Neuronal stem cell (in vitro differentiated cells): ENCODE measurements around the gene PPP1R1B.

Experiments used
- DNase-seq: peaks from one replicate; pipeline ENCODE4 v3.0.0-alpha.2; 2013; ENCODE audit warnings: low spot score
- H2AFZ ChIP-seq: one replicate; pipeline ENCODE4 v1.6.1; 2013; ENCODE audit warnings: mild to moderate bottlenecking, low read length, inconsistent platforms
- H2AK5ac ChIP-seq: 2 replicates; pipeline ENCODE4 v1.6.1; 2013; ENCODE audit warnings: low read depth, mild to moderate bottlenecking, inconsistent platforms, low read length, moderate library complexity, mixed read lengths
- H2BK120ac ChIP-seq: 2 replicates; pipeline ENCODE4 v1.6.1; 2013; ENCODE audit warnings: low read depth, mild to moderate bottlenecking, inconsistent platforms, low read length, moderate library complexity, mixed read lengths
- H2BK12ac ChIP-seq: one replicate; pipeline ENCODE4 v1.6.1; 2013; ENCODE audit warnings: low read length, inconsistent platforms
- H2BK15ac ChIP-seq: 2 replicates; pipeline ENCODE4 v1.6.1; 2013; ENCODE audit warnings: mild to moderate bottlenecking, low read length, inconsistent platforms, mixed read lengths
- H2BK5ac ChIP-seq: one replicate; pipeline ENCODE4 v1.6.1; 2013; ENCODE audit warnings: inconsistent platforms, mild to moderate bottlenecking, low read length, moderate library complexity
- H3K14ac ChIP-seq: one replicate; pipeline ENCODE4 v1.6.1; 2013; ENCODE audit warnings: low read length, inconsistent platforms
- H3K18ac ChIP-seq: 2 replicates; pipeline ENCODE4 v1.6.1; 2013; ENCODE audit warnings: low read length, inconsistent platforms
- H3K23ac ChIP-seq: 2 replicates; pipeline ENCODE4 v1.6.1; 2013; ENCODE audit warnings: low read depth, mild to moderate bottlenecking, mixed read lengths, low read length, inconsistent platforms; ENCODE audit not compliant: poor library complexity
- H3K27ac ChIP-seq: replicated peaks from 3 replicates; pipeline ENCODE4 v1.5.1; 2013; ENCODE audit warnings: low read length, inconsistent platforms
- H3K27me3 ChIP-seq, 3 experiments: 2 replicates each; pipeline ENCODE4 v1.6.1; 2013; ENCODE audit warnings: low read length in 3 of 3, mild to moderate bottlenecking in 2 of 3, inconsistent platforms in 1 of 3, low read depth in 1 of 3, mixed read lengths in 1 of 3, moderate library complexity in 1 of 3; ENCODE audit not compliant: control insufficient read depth in 3 of 3, insufficient read depth in 3 of 3
- H3K36me3 ChIP-seq, 2 donors: replicated peaks in 1 of 2; 2 replicates each; pipeline ENCODE4 v1.6.1; 2013; ENCODE audit warnings: low read length in 2 of 2; ENCODE audit not compliant: control insufficient read depth in 2 of 2, insufficient read depth in 2 of 2
- H3K4ac ChIP-seq: 2 replicates; pipeline ENCODE4 v1.6.1; 2013; ENCODE audit warnings: inconsistent platforms, mild to moderate bottlenecking, low read length, moderate library complexity
- H3K4me1 ChIP-seq, 2 donors: 1 replicate in 1 of 2; 2 replicates in 1 of 2; pipeline ENCODE4 v1.6.1; 2013; ENCODE audit warnings: low read length in 2 of 2, low read depth in 1 of 2; ENCODE audit not compliant: control insufficient read depth in 2 of 2, insufficient read depth in 1 of 2
- H3K4me2 ChIP-seq: one replicate; pipeline ENCODE4 v1.6.1; 2013; ENCODE audit warnings: mild to moderate bottlenecking, low read length, inconsistent platforms; ENCODE audit not compliant: insufficient read depth, poor library complexity, severe bottlenecking
- H3K4me3 ChIP-seq, 2 donors: 2 replicates each; pipeline ENCODE4 v1.5.1; 2013; ENCODE audit warnings: low read length in 2 of 2, mild to moderate bottlenecking in 2 of 2, inconsistent platforms in 1 of 2, moderate library complexity in 1 of 2
- H3K79me1 ChIP-seq: one replicate; pipeline ENCODE4 v1.6.1; 2013; ENCODE audit warnings: low read depth, mild to moderate bottlenecking, inconsistent platforms, low read length, moderate library complexity
- H3K9ac ChIP-seq: one replicate; pipeline ENCODE4 v1.6.1; 2013; ENCODE audit warnings: mild to moderate bottlenecking, low read depth, low read length, inconsistent platforms; ENCODE audit not compliant: poor library complexity
- H3K9me3 ChIP-seq, 2 donors: replicated peaks in 1 of 2; 2 replicates each; pipeline versions ENCODE3 to v1.6.1; 2013; ENCODE audit warnings: low read length in 2 of 2, mild to moderate bottlenecking in 2 of 2, inconsistent platforms in 1 of 2, low read depth in 1 of 2, mixed read lengths in 1 of 2, moderate library complexity in 1 of 2; ENCODE audit not compliant: control insufficient read depth in 2 of 2, insufficient read depth in 1 of 2
- H4K8ac ChIP-seq: one replicate; pipeline ENCODE4 v1.6.1; 2013; ENCODE audit warnings: low read depth, mild to moderate bottlenecking, inconsistent platforms, low read length, moderate library complexity
- H4K91ac ChIP-seq: one replicate; pipeline ENCODE4 v1.6.1; 2013; ENCODE audit warnings: low read length, low read depth, mild to moderate bottlenecking, inconsistent platforms; ENCODE audit not compliant: poor library complexity
- WGBS, 2 donors: extraction: QIAGEN DNeasy Blood & Tissue Kit; methylation state at CpG; one replicate each; pipeline ENCODE4 v1.1.7; 2013; ENCODE audit warnings: missing lambda C conversion rate in 2 of 2, mixed read lengths in 1 of 2; ENCODE audit not compliant: insufficient read length in 2 of 2, insufficient replicate concordance in 1 of 2; ENCODE audit errors: extremely low coverage in 2 of 2; 5-methylcytosine and 5-hydroxymethylcytosine counted together

Gene PPP1R1B

DNA sequence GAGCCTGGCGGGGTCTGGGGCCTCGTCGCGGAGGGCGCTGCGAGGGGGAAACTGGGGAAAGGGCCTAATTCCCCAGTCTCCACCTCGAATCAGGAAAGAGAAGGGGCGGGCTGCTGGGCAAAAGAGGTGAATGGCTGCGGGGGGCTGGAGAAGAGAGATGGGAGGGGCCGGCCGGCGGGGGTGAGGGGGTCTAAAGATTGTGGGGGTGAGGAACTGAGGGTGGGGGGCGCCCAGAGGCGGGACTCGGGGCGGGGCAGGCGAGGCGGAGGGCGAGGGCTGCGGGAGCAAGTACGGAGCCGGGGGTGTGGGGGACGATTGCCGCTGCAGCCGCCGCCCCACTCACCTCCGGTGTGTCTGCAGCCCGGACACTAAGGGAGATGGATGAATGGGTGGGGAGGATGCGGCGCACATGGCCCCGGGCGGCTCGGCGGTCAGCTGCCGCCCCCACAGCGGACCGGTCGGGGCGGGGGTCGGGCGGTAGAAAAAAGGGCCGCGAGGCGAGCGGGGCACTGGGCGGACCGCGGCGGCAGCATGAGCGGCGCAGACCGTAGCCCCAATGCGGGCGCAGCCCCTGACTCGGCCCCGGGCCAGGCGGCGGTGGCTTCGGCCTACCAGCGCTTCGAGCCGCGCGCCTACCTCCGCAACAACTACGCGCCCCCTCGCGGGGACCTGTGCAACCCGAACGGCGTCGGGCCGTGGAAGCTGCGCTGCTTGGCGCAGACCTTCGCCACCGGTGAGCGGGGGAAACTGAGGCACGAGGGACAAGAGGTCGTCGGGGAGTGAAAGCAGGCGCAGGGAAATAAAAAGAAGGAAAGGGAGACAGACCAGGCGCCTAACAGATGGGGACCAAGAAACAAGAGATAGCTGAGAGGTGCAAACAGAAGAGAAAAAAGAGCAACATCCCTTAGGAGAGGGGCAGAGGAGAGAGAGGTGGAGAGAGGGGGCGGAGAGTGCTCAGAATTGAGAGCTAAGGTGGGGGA is 41.5 kb downstream of the PPP1R1B start, which contains the start of gene PNMT:
Gene PNMT, plus strand, starts transcription at position 509 of the 980 bp plus-strand sequence. Its CDS starts 23 bp downstream, at position 532.
- peaks cover 4% of the 10 kb centered on the region for H3K79me1 ChIP-seq
- peak within 1 kb of the TSS; percentile 91 for H3K4me2 ChIP-seq
- H3K4me3 ChIP-seq = peak within 1 kb of the TSS; percentile 29 to 71
- DNase-seq = no peak
- peak within 1 kb of the TSS; percentile 61 for H2BK120ac ChIP-seq
- peak within 1 kb of the TSS; percentile 80 for H3K9ac ChIP-seq
- peak within 1 kb of the TSS; percentile 60 for H2BK5ac ChIP-seq
- H2BK15ac ChIP-seq = peak within 1 kb of the TSS; percentile 85
- no peak within 1 kb of the TSS for H4K8ac ChIP-seq
- no peak within 1 kb of the TSS for H3K4ac ChIP-seq
- H3K27ac ChIP-seq = no peak within 1 kb of the TSS
- H3K18ac ChIP-seq = peak within 1 kb of the TSS; percentile 98
- H2AK5ac ChIP-seq = peak within 1 kb of the TSS; percentile 99
- H3K14ac ChIP-seq = no peak within 1 kb of the TSS
- peak within 1 kb of the TSS; percentile 46 for H2BK12ac ChIP-seq
- peaks cover 0 to 37% (median 20%) of the 10 kb centered on the region in 3 experiments for H3K27me3 ChIP-seq
- peak within 1 kb of the TSS; percentile 96 for H3K23ac ChIP-seq
- no peaks in the 10 kb centered on the region for H3K9me3 ChIP-seq
- H4K91ac ChIP-seq = no peak within 1 kb of the TSS
- H2AFZ ChIP-seq = peak within 1 kb of the TSS; percentile 91
- WGBS, 2 donors = no CpG with 5 or more reads among the region's 85 CpGs
- peaks cover 8 to 19% of the 10 kb centered on the region in 2 donors for H3K4me1 ChIP-seq
- H3K36me3 ChIP-seq = no peaks in the 10 kb centered on the region

DNA sequence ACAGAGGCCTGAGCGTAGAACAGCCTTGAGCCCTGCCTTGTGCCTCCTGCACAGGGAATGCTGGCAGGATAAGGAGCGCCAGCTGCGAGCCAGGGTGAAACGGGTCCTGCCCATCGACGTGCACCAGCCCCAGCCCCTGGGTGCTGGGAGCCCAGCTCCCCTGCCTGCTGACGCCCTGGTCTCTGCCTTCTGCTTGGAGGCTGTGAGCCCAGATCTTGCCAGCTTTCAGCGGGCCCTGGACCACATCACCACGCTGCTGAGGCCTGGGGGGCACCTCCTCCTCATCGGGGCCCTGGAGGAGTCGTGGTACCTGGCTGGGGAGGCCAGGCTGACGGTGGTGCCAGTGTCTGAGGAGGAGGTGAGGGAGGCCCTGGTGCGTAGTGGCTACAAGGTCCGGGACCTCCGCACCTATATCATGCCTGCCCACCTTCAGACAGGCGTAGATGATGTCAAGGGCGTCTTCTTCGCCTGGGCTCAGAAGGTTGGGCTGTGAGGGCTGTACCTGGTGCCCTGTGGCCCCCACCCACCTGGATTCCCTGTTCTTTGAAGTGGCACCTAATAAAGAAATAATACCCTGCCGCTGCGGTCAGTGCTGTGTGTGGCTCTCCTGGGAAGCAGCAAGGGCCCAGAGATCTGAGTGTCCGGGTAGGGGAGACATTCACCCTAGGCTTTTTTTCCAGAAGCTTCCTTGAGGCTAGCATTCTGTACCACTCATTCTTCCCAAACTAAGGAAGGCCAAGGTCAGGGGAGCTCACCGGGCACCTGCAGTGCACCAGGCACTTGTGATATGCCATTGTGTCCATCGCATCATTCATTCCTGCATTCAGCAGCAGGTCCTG is 43.4 kb downstream of the PPP1R1B start:
- Histone ChIP-seq H2AK5ac (peak overlapping the region; percentile 98), H3K4me2 (no peak overlapping the region), H3K27ac (no peak overlapping the region), H2BK120ac (no peak overlapping the region), H3K9me3 (no peaks in the 10 kb centered on the region), H4K8ac (peak overlapping the region; percentile 56), H2BK15ac (peak overlapping the region; percentile 28), H2AFZ (no peak overlapping the region), H3K4me3 (peak overlapping the region in 1 of 2 donors; percentile 36), H2BK12ac (no peak overlapping the region), H3K79me1 (peaks cover 2% of the 10 kb centered on the region), H3K27me3 (peaks cover 0 to 37% (median 20%) of the 10 kb centered on the region in 3 experiments), H2BK5ac (peak overlapping the region; percentile 22), H3K4ac (peak overlapping the region; percentile 31), H3K4me1 (peaks cover 8 to 11% of the 10 kb centered on the region in 2 donors), H3K18ac (peak overlapping the region; percentile 61), H4K91ac (no peak overlapping the region), H3K14ac (no peak overlapping the region), H3K9ac (peak overlapping the region; percentile 68), H3K23ac (peak overlapping the region; percentile 81), H3K36me3 (no peaks in the 10 kb centered on the region)
- WGBS, 2 donors = no CpG with 5 or more reads among the region's 23 CpGs
- no peak for DNase-seq

GRCh38 chr17:39670746-39671145 is 44.0 kb downstream of the PPP1R1B start:
- Histone ChIP-seq H3K4me2 (no peak overlapping the region), H2BK120ac (no peak overlapping the region)
- WGBS, 2 donors = no CpG with 5 or more reads among the region's 4 CpGs

More at GRCh38 chr17:39670746-39671145, 44.0 kb downstream of the PPP1R1B start:
- Histone ChIP-seq H3K4me1 (peaks cover 8 to 11% of the 10 kb centered on the region in 2 donors), H3K18ac (peak overlapping the region; percentile 35), H3K4me3 (no peak overlapping the region), H3K79me1 (peaks cover 2% of the 10 kb centered on the region), H3K27ac (no peak overlapping the region), H3K9me3 (no peaks in the 10 kb centered on the region), H2BK12ac (no peak overlapping the region), H3K27me3 (peaks cover 0 to 36% (median 20%) of the 10 kb centered on the region in 3 experiments), H3K9ac (no peak overlapping the region), H4K91ac (no peak overlapping the region), H3K4ac (no peak overlapping the region), H2AFZ (no peak overlapping the region), H2AK5ac (peak overlapping the region; percentile 98), H3K36me3 (no peaks in the 10 kb centered on the region), H3K14ac (no peak overlapping the region), H2BK5ac (peak overlapping the region; percentile 22), H2BK15ac (no peak overlapping the region), H4K8ac (no peak overlapping the region), H3K23ac (peak overlapping the region; percentile 68)
- DNase-seq = no peak
